Brain microvascular endothelial cell (primary cell): ENCODE data around the gene MMP24OS.
"Not testable (repeated sequence)": the region's sequence is repeated elsewhere in the genome, so short reads cannot be mapped to it uniquely, and the experiment has no call there.

Source experiments
- DNase-seq: peaks from one replicate; pipeline ENCODE4 v3.0.0-alpha.2; 2020
- H3K27ac ChIP-seq: fragments of 250-450 bp; sonication (Bioruptor Pico); 2 replicates; pipeline ENCODE4 v1.5.1; 2020; ENCODE audit warnings: mild to moderate bottlenecking, moderate library complexity
- H3K27me3 ChIP-seq: fragments of 250-450 bp; sonication (Bioruptor Pico); replicated peaks from 2 replicates; pipeline ENCODE4 v1.5.1; 2020; ENCODE audit warnings: mild to moderate bottlenecking
- H3K36me3 ChIP-seq: fragments of 250-450 bp; sonication (Bioruptor Pico); replicated peaks from 2 replicates; pipeline ENCODE4 v1.5.1; 2020; ENCODE audit warnings: mild to moderate bottlenecking
- H3K4me3 ChIP-seq: 2 replicates; pipeline ENCODE4 v1.5.1; 2011; ENCODE audit warnings: low read depth, mild to moderate bottlenecking, control low read depth, low read length, moderate library complexity
- CTCF ChIP-seq: IDR thresholded peaks from 2 replicates; pipeline ENCODE4 v1.5.1; 2011; ENCODE audit warnings: low read depth, mild to moderate bottlenecking, moderate library complexity, low read length, control low read depth, inconsistent platforms; ENCODE audit errors: missing control alignments
- in situ Hi-C: cut with HindIII; loops from 2 replicates; pipeline ENCODE4 v1.10.0; 2017; ENCODE audit warnings: low sequenced_read_pairs, low pct_ligation_motif_present

MMP24OS gene

GRCh38 chr20:35269055-35269781 lies 8.7 kb downstream of the MMP24OS start:
- H3K27me3 ChIP-seq: no peaks in the 10 kb centered on the region
- H3K4me3 ChIP-seq: no peak overlapping the region
- DNase-seq: peak; percentile 71
- TF ChIP-seq CTCF: peak; percentile 92
- in situ Hi-C loops: no loop called here
- no peaks in the 10 kb centered on the region for H3K36me3 ChIP-seq
- H3K27ac ChIP-seq: no peak overlapping the region

GRCh38 chr20:35267092-35267491 lies 10.8 kb downstream of the MMP24OS start:
- H3K36me3 ChIP-seq: no peaks in the 10 kb centered on the region
- no peak for TF ChIP-seq CTCF
- H3K27ac ChIP-seq: no peak overlapping the region
- in situ Hi-C loops: no loop called here
- H3K4me3 ChIP-seq: no peak overlapping the region
- no peak for DNase-seq
- no peaks in the 10 kb centered on the region for H3K27me3 ChIP-seq

GRCh38 chr20:35264755-35265154 lies 13.2 kb downstream of the MMP24OS start:
- Histone ChIP-seq H3K27me3 (no peaks in the 10 kb centered on the region), H3K4me3 (no peak overlapping the region), H3K27ac (no peak overlapping the region), H3K36me3 (no peaks in the 10 kb centered on the region)
- TF ChIP-seq CTCF: peak; percentile 57
- in situ Hi-C loops: no loop called here
- no peak for DNase-seq

GRCh38 chr20:35263532-35264341 lies 14.2 kb downstream of the MMP24OS start:
- H3K27me3 ChIP-seq: no peaks in the 10 kb centered on the region
- H3K36me3 ChIP-seq: no peaks in the 10 kb centered on the region
- DNase-seq: no peak
- no peak overlapping the region for H3K4me3 ChIP-seq
- no peak overlapping the region for H3K27ac ChIP-seq
- TF ChIP-seq CTCF: no peak
- in situ Hi-C loops: no loop called here

- H3K36me3 ChIP-seq, DNase-seq, H3K4me3 ChIP-seq, H3K27ac ChIP-seq, H3K27me3 ChIP-seq, in situ Hi-C loops: not testable (repeated sequence)
- peak; percentile 23 for TF ChIP-seq CTCF
Observed at GRCh38 chr20:35262731-35263531, 15.0 kb downstream of the MMP24OS start.

GRCh38 chr20:35262321-35262720 lies 15.6 kb downstream of the MMP24OS start:
- H3K27me3 ChIP-seq, H3K36me3 ChIP-seq, H3K4me3 ChIP-seq, in situ Hi-C loops, DNase-seq, H3K27ac ChIP-seq: not testable (repeated sequence)
